Thyroid gland (tissue), 4 donors: ENCODE results near the gene NFIA. TPM values are rescaled to one million over a fixed set of nuclear protein-coding genes. Genes with fewer than 3 reads are reported as not detected.

Source experiments
- DNase-seq, 2 donors: peaks; one replicate each; pipeline ENCODE4 v3.0.0-alpha.2; 2019
- H3K27ac ChIP-seq, 3 donors: fragments of 200-600 bp; sonication (generic); 1 replicate in 2 of 3; 2 replicates in 1 of 3; pipeline ENCODE4 v1.5.1; 2016 to 2019; ENCODE audit warnings: mild to moderate bottlenecking in 1 of 3, moderate library complexity in 1 of 3
- H3K27me3 ChIP-seq: fragments of 200-600 bp; sonication (generic); one replicate; pipeline ENCODE4 v1.5.1; 2019
- H3K36me3 ChIP-seq, 2 donors: fragments of 200-600 bp; sonication (generic); one replicate each; pipeline ENCODE4 v1.5.1; 2016 to 2019
- H3K4me1 ChIP-seq, 2 donors: fragments of 200-600 bp; sonication (generic); one replicate each; pipeline ENCODE4 v1.5.1; 2017 to 2019
- H3K4me3 ChIP-seq, 3 donors: fragments of 200-600 bp; sonication (generic); replicated peaks in 1 of 3; 1 replicate in 2 of 3; 2 replicates in 1 of 3; pipeline ENCODE4 v1.5.1; 2016; ENCODE audit warnings: mild to moderate bottlenecking in 1 of 3
- H3K9me3 ChIP-seq: fragments of 200-600 bp; sonication (generic); one replicate; pipeline ENCODE4 v1.5.1; 2017
- CTCF ChIP-seq, 6 experiments: fragments of 200-600 bp in 3 of 6; fragments of 450-650 bp in 3 of 6; sonication (generic) in 3 of 6; IDR thresholded peaks; one replicate each; pipeline ENCODE4 v1.5.1; 2016 to 2019; ENCODE audit warnings: antibody characterized with exemption in 6 of 6, mild to moderate bottlenecking in 2 of 6, inconsistent platforms in 1 of 6, moderate library complexity in 1 of 6
- POLR2A ChIP-seq, 2 donors: fragments of 450-650 bp; IDR thresholded peaks; one replicate each; pipeline ENCODE4 v1.6.1; 2017; ENCODE audit warnings: antibody characterized with exemption in 2 of 2, mild to moderate bottlenecking in 2 of 2, moderate library complexity in 1 of 2
- WGBS, 2 donors: methylation state at CpG; one replicate each; pipeline ENCODE4 v1.1.5; 2017; 5-methylcytosine and 5-hydroxymethylcytosine counted together
- intact Hi-C: fragments of 100-400 bp; cut with DNase I; formaldehyde crosslinking; loops from one replicate; pipeline ENCODE4 v1.15.1; 2023
- total RNA-seq, 4 donors: library from RNA; depleted of rRNA; stranded (reverse); fragments of >200 nt; gene quantifications; one replicate each; pipeline ENCODE4 v1.2.3, GENCODE V29; 2016

The NFIA gene
- total RNA-seq, 4 donors from 2014 or later, result 105 to 149 (median 118) TPM

- intact Hi-C loops, result no loop called here
These were observed 416.0 kb downstream of the NFIA start for GRCh38 chr1:61498342-61498741.

GRCh38 chr1:61501971-61502916 is 419.9 kb downstream of the NFIA start:
- no peaks in the 10 kb centered on the region for H3K27me3 ChIP-seq
- no peaks in the 10 kb centered on the region for H3K36me3 ChIP-seq
- no peaks in the 10 kb centered on the region for H3K4me1 ChIP-seq
- DNase-seq, result no peak
- TF ChIP-seq POLR2A (IDR thresholded peaks at IDR 0.05), result no peak
- TF ChIP-seq CTCF (IDR thresholded peaks at IDR 0.05), result no peak
- WGBS, 2 donors, result 79% methylated on average over 12 of the region's 12 CpGs
- no peaks in the 10 kb centered on the region for H3K9me3 ChIP-seq
- no peak overlapping the region for H3K27ac ChIP-seq
- intact Hi-C loops, result no loop called here
- H3K4me3 ChIP-seq, result no peak overlapping the region

More at GRCh38 chr1:61498342-61498741, 416.0 kb downstream of the NFIA start:
- Histone ChIP-seq H3K36me3 (no peaks in the 10 kb centered on the region), H3K4me1 (no peaks in the 10 kb centered on the region), H3K9me3 (no peaks in the 10 kb centered on the region), H3K27me3 (no peaks in the 10 kb centered on the region), H3K4me3 (no peak overlapping the region), H3K27ac (no peak overlapping the region)
- WGBS, 2 donors, result 85 to 86% methylated on average over 8 of the region's 8 CpGs
- no peak for TF ChIP-seq CTCF (IDR thresholded peaks at IDR 0.05)
- TF ChIP-seq POLR2A (IDR thresholded peaks at IDR 0.05), result no peak
- no peak for DNase-seq

- Histone ChIP-seq H3K36me3 (no peaks in the 10 kb centered on the region), H3K4me3 (no peak overlapping the region), H3K27me3 (no peaks in the 10 kb centered on the region), H3K4me1 (no peaks in the 10 kb centered on the region), H3K27ac (no peak overlapping the region), H3K9me3 (no peaks in the 10 kb centered on the region)
- intact Hi-C loops, result no loop called here
- no peak for DNase-seq
- WGBS, 2 donors, result 96 to 100% methylated on average over 1 of the region's 1 CpG
- TF ChIP-seq CTCF (IDR thresholded peaks at IDR 0.05), result no peak
- no peak for TF ChIP-seq POLR2A (IDR thresholded peaks at IDR 0.05)
These were observed 421.9 kb downstream of the NFIA start for GRCh38 chr1:61504305-61504704.

- H3K27ac ChIP-seq, result no peak overlapping the region
- intact Hi-C loops, result no loop called here
- H3K36me3 ChIP-seq, result no peaks in the 10 kb centered on the region
- H3K4me3 ChIP-seq, result no peak overlapping the region
- DNase-seq, result no peak
- no peak for TF ChIP-seq POLR2A (IDR thresholded peaks at IDR 0.05)
- TF ChIP-seq CTCF (IDR thresholded peaks at IDR 0.05), result no peak
- no peaks in the 10 kb centered on the region for H3K27me3 ChIP-seq
- no peaks in the 10 kb centered on the region for H3K9me3 ChIP-seq
- WGBS, 2 donors, result 88 to 91% methylated on average over 4 of the region's 4 CpGs
- no peaks in the 10 kb centered on the region for H3K4me1 ChIP-seq
These were observed 422.6 kb downstream of the NFIA start for GRCh38 chr1:61504852-61505390.

GRCh38 chr1:61506236-61506635 is 423.9 kb downstream of the NFIA start:
- intact Hi-C loops, result no loop called here
- H3K36me3 ChIP-seq, result no peaks in the 10 kb centered on the region
- no peak for DNase-seq
- TF ChIP-seq POLR2A (IDR thresholded peaks at IDR 0.05) (no peak), CTCF (IDR thresholded peaks at IDR 0.05) (no peak)
- H3K4me3 ChIP-seq, result no peak overlapping the region
- H3K9me3 ChIP-seq, result no peaks in the 10 kb centered on the region
- H3K27me3 ChIP-seq, result no peaks in the 10 kb centered on the region
- no peaks in the 10 kb centered on the region for H3K4me1 ChIP-seq
- WGBS, 2 donors, result 93 to 95% methylated on average over 2 of the region's 2 CpGs
- H3K27ac ChIP-seq, result no peak overlapping the region
